ENCODE measurements around the gene CLIC2. TPM values are rescaled to one million over a fixed set of nuclear protein-coding genes. Genes with fewer than 3 reads are reported as not detected.
"Not testable (repeated sequence)": the region's sequence is repeated elsewhere in the genome, so short reads cannot be mapped to it uniquely, and the experiment has no call there.

CLIC2 gene
- total RNA-seq (2022) (not detected in 2 replicates), Bru-seq, nascent RNA (percentile 7 among the genes with signal in this experiment), BruChase-seq, experiment 1, labeled RNA remaining after a 2-hour chase (percentile 9 among the genes with signal in this experiment), BruChase-seq, experiment 2, labeled RNA remaining after a 6-hour chase (percentile 5 among the genes with signal in this experiment)
- long read RNA-seq, result 0 reads

GRCh38 chrX:155334486-155335336 lies at the start of gene CLIC2:
Gene CLIC2, minus strand, starts transcription at chrX:155334614. Its CDS starts 187 bp downstream, at chrX:155334427.
- no peaks in the 10 kb centered on the region for H3K9me3 ChIP-seq
- POLR2A ChIA-PET, result no interaction called here
- DNase-seq, result no peak
- no TSS peak for BruUV-seq (replicated peaks)
- no peak within 1 kb of the TSS for H3K4me3 ChIP-seq (ENCODE audit: low read depth, low read length)
- H3K36me3 ChIP-seq (ENCODE audit: control insufficient read depth, insufficient read depth, low read length), result no peaks in the 10 kb centered on the region
- intact Hi-C loops (cut with micrococcal nuclease; ENCODE audit: unreplicated experiment), result no loop called here
- Mint-ChIP-seq H3K9me3 (ENCODE audit: unreplicated experiment) (no peaks in the 10 kb centered on the region), H3K27me3 (ENCODE audit: insufficient read depth, unreplicated experiment) (peaks cover 6% of the 10 kb centered on the region), H3K36me3 (ENCODE audit: insufficient read depth, unreplicated experiment) (no peaks in the 10 kb centered on the region), H3K27ac (ENCODE audit: unreplicated experiment) (no peak within 1 kb of the TSS), H3K4me1 (ENCODE audit: low read depth, unreplicated experiment) (no peaks in the 10 kb centered on the region), H3K4me3 (ENCODE audit: unreplicated experiment) (no peak within 1 kb of the TSS)
- CTCF ChIA-PET, result no interaction called here
- TF ChIP-seq, protein P1, sequence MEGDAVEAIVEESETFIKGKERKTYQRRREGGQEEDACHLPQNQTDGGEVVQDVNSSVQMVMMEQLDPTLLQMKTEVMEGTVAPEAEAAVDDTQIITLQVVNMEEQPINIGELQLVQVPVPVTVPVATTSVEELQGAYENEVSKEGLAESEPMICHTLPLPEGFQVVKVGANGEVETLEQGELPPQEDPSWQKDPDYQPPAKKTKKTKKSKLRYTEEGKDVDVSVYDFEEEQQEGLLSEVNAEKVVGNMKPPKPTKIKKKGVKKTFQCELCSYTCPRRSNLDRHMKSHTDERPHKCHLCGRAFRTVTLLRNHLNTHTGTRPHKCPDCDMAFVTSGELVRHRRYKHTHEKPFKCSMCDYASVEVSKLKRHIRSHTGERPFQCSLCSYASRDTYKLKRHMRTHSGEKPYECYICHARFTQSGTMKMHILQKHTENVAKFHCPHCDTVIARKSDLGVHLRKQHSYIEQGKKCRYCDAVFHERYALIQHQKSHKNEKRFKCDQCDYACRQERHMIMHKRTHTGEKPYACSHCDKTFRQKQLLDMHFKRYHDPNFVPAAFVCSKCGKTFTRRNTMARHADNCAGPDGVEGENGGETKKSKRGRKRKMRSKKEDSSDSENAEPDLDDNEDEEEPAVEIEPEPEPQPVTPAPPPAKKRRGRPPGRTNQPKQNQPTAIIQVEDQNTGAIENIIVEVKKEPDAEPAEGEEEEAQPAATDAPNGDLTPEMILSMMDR (IDR thresholded peaks at IDR 0.05; ENCODE audit: insufficient read depth in 1 of 2, low read depth in 1 of 2, low read length in 1 of 2, severe bottlenecking in 1 of 2, unreplicated experiment in 1 of 2), result no peak
- H3K4me1 ChIP-seq, result no peaks in the 10 kb centered on the region
- no peaks in the 10 kb centered on the region for H3K27me3 ChIP-seq (replicated peaks; ENCODE audit: control insufficient read depth, insufficient read depth, low read length)

- intact Hi-C loops (cut with micrococcal nuclease; ENCODE audit: unreplicated experiment); H3K27me3 Mint-ChIP-seq (ENCODE audit: insufficient read depth, unreplicated experiment); CTCF ChIA-PET; H3K27me3 ChIP-seq (replicated peaks; ENCODE audit: control insufficient read depth, insufficient read depth, low read length); BruUV-seq (replicated peaks); H3K4me1 Mint-ChIP-seq (ENCODE audit: low read depth, unreplicated experiment); H3K4me3 Mint-ChIP-seq (ENCODE audit: unreplicated experiment); H3K4me3 ChIP-seq (ENCODE audit: low read depth, low read length); H3K27ac Mint-ChIP-seq (ENCODE audit: unreplicated experiment); H3K36me3 ChIP-seq (ENCODE audit: control insufficient read depth, insufficient read depth, low read length); H3K9me3 ChIP-seq; H3K4me1 ChIP-seq; POLR2A ChIA-PET; H3K36me3 Mint-ChIP-seq (ENCODE audit: insufficient read depth, unreplicated experiment); H3K9me3 Mint-ChIP-seq (ENCODE audit: unreplicated experiment); DNase-seq: not testable (repeated sequence)
Observed at GRCh38 chrX:155382529-155382967, 48.1 kb upstream of the CLIC2 start.

- H3K4me1 ChIP-seq, result not testable (repeated sequence)
Observed at GRCh38 chrX:155381843-155382528, 47.6 kb upstream of the CLIC2 start, which contains the start of gene F8A2. Gene F8A2, plus strand, starts transcription at chrX:155382095. Its CDS starts 20 bp downstream, at chrX:155382115.

DNA sequence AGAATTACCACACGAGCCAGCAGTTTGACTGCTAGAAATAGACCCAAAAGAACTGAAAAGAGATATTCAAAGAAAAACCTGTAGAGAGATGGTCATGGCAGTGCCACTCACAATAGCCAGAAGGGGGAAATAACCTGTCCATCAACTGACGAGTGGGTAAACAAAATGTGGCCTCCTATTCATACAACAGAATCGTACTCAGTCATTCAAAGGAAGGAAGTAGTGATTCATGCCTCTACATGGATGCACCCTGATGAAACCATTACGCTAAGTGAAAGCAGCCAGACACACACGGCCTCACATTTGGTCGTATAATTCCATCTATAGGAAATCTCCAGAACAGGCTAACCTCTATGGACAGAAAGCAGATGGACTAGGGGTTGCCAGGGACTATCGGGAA lies 45.4 kb upstream of the CLIC2 start:
- H3K4me1 Mint-ChIP-seq (ENCODE audit: low read depth, unreplicated experiment); POLR2A ChIA-PET; H3K4me3 ChIP-seq (ENCODE audit: low read depth, low read length); H3K9me3 ChIP-seq; H3K4me3 Mint-ChIP-seq (ENCODE audit: unreplicated experiment); H3K27me3 Mint-ChIP-seq (ENCODE audit: insufficient read depth, unreplicated experiment); BruUV-seq (replicated peaks); DNase-seq; H3K4me1 ChIP-seq; H3K36me3 Mint-ChIP-seq (ENCODE audit: insufficient read depth, unreplicated experiment); H3K27me3 ChIP-seq (replicated peaks; ENCODE audit: control insufficient read depth, insufficient read depth, low read length); CTCF ChIA-PET; intact Hi-C loops (cut with micrococcal nuclease; ENCODE audit: unreplicated experiment); H3K27ac Mint-ChIP-seq (ENCODE audit: unreplicated experiment); H3K36me3 ChIP-seq (ENCODE audit: control insufficient read depth, insufficient read depth, low read length); H3K9me3 Mint-ChIP-seq (ENCODE audit: unreplicated experiment): not testable (repeated sequence)

More at GRCh38 chrX:155381843-155382528, 47.6 kb upstream of the CLIC2 start, which contains the start of gene F8A2:
- H3K27me3 Mint-ChIP-seq (ENCODE audit: insufficient read depth, unreplicated experiment); H3K4me3 Mint-ChIP-seq (ENCODE audit: unreplicated experiment); H3K27ac Mint-ChIP-seq (ENCODE audit: unreplicated experiment); H3K36me3 Mint-ChIP-seq (ENCODE audit: insufficient read depth, unreplicated experiment); intact Hi-C loops (cut with micrococcal nuclease; ENCODE audit: unreplicated experiment); BruUV-seq (replicated peaks); H3K27me3 ChIP-seq (replicated peaks; ENCODE audit: control insufficient read depth, insufficient read depth, low read length); H3K9me3 ChIP-seq; H3K4me3 ChIP-seq (ENCODE audit: low read depth, low read length); H3K36me3 ChIP-seq (ENCODE audit: control insufficient read depth, insufficient read depth, low read length); H3K4me1 Mint-ChIP-seq (ENCODE audit: low read depth, unreplicated experiment); POLR2A ChIA-PET; H3K9me3 Mint-ChIP-seq (ENCODE audit: unreplicated experiment); DNase-seq; CTCF ChIA-PET: not testable (repeated sequence)

GRCh38 chrX:155373777-155374458 lies 39.5 kb upstream of the CLIC2 start:
- H3K4me3 ChIP-seq (ENCODE audit: low read depth, low read length); H3K4me3 Mint-ChIP-seq (ENCODE audit: unreplicated experiment); H3K4me1 Mint-ChIP-seq (ENCODE audit: low read depth, unreplicated experiment); H3K9me3 Mint-ChIP-seq (ENCODE audit: unreplicated experiment); intact Hi-C loops (cut with micrococcal nuclease; ENCODE audit: unreplicated experiment); POLR2A ChIA-PET; H3K36me3 ChIP-seq (ENCODE audit: control insufficient read depth, insufficient read depth, low read length); H3K27me3 Mint-ChIP-seq (ENCODE audit: insufficient read depth, unreplicated experiment); CTCF ChIA-PET; BruUV-seq (replicated peaks); H3K27ac Mint-ChIP-seq (ENCODE audit: unreplicated experiment); H3K36me3 Mint-ChIP-seq (ENCODE audit: insufficient read depth, unreplicated experiment); H3K27me3 ChIP-seq (replicated peaks; ENCODE audit: control insufficient read depth, insufficient read depth, low read length); H3K9me3 ChIP-seq; DNase-seq; H3K4me1 ChIP-seq: not testable (repeated sequence)

GRCh38 chrX:155363712-155364111 lies 29.3 kb upstream of the CLIC2 start:
- intact Hi-C loops (cut with micrococcal nuclease; ENCODE audit: unreplicated experiment); H3K4me3 Mint-ChIP-seq (ENCODE audit: unreplicated experiment); H3K36me3 Mint-ChIP-seq (ENCODE audit: insufficient read depth, unreplicated experiment); H3K9me3 ChIP-seq; POLR2A ChIA-PET; H3K4me1 ChIP-seq; DNase-seq; H3K9me3 Mint-ChIP-seq (ENCODE audit: unreplicated experiment); H3K4me1 Mint-ChIP-seq (ENCODE audit: low read depth, unreplicated experiment); H3K27me3 ChIP-seq (replicated peaks; ENCODE audit: control insufficient read depth, insufficient read depth, low read length); BruUV-seq (replicated peaks); H3K36me3 ChIP-seq (ENCODE audit: control insufficient read depth, insufficient read depth, low read length); H3K4me3 ChIP-seq (ENCODE audit: low read depth, low read length); CTCF ChIA-PET; H3K27me3 Mint-ChIP-seq (ENCODE audit: insufficient read depth, unreplicated experiment); H3K27ac Mint-ChIP-seq (ENCODE audit: unreplicated experiment): not testable (repeated sequence)
